HepG2 (cell line): ENCODE data around the gene AP4M1. TPM values are rescaled to one million over a fixed set of nuclear protein-coding genes. Genes with fewer than 3 reads are reported as not detected.
A peak's percentile ranks its signal among the peaks of the same experiment; 100 is the strongest.

ENCODE experiments used
- ATAC-seq: fragments of 200-7000 bp; cut with Tn5 transposase; 3 replicates; pipeline ENCODE4 v1.9.1; 2020; ENCODE audit warnings: mild to moderate bottlenecking, moderate library complexity
- BruUV-seq: library from RNA; stranded (reverse); fragments of 400-500 nt; replicated peaks from 2 replicates; lab custom pipeline; 2021; lab: Mats Ljungman, UMichigan
- CTCF ChIA-PET: fragments of 300-600 bp; formaldehyde crosslinking; extraction: SDS; loops from one replicate; lab custom pipeline; 2021; ENCODE audit warnings: low total read pairs, inconsistent platforms, low intra/inter-chr PET ratio; lab: Yijun Ruan, JAX
- POLR2A ChIA-PET: fragments of 350-600 bp; sonication (Branson Sonifier 250); formaldehyde crosslinking; loops from one replicate; lab custom pipeline; 2020; ENCODE audit warnings: antibody characterized with exemption, inconsistent platforms; lab: Yijun Ruan, JAX
- DNase-seq: peaks from one replicate; pipeline ENCODE4 v3.0.0-alpha.2; 2015; ENCODE audit warnings: low spot score
- FAIRE-seq: peaks from 3 replicates; lab custom pipeline; 2011; peaks lifted over from hg19 to GRCh38; lab: Jason Lieb, UNC
- H2AFZ ChIP-seq: one replicate; pipeline ENCODE4 v1.6.1; 2011; ENCODE audit warnings: low read length, inconsistent platforms
- H3K27ac ChIP-seq: fragments of 300-600 bp; 3 replicates; pipeline ENCODE4 v1.8.0; 2011; ENCODE audit warnings: mixed run types, mild to moderate bottlenecking, mixed read lengths, low read length, inconsistent platforms; ENCODE audit not compliant: insufficient read depth; ENCODE audit errors: extremely low read length
- H3K27me3 ChIP-seq, 2 experiments: fragments of 200-600 bp in 1 of 2; 2 replicates in 1 of 2; 3 replicates in 1 of 2; pipeline versions ENCODE4 v1.6.0 to v1.8.0; 2011; ENCODE audit warnings: low read length in 2 of 2, mild to moderate bottlenecking in 2 of 2, moderate library complexity in 2 of 2, inconsistent platforms in 1 of 2; ENCODE audit not compliant: insufficient read depth in 2 of 2, control insufficient read depth in 1 of 2
- H3K36me3 ChIP-seq, 2 experiments: fragments of 200-600 bp in 1 of 2; replicated peaks in 1 of 2; 2 replicates in 1 of 2; 3 replicates in 1 of 2; pipeline versions ENCODE4 v1.5.1 to v1.8.0; 2011; ENCODE audit warnings: low read length in 2 of 2, inconsistent platforms in 1 of 2; ENCODE audit not compliant: insufficient read depth in 2 of 2, control insufficient read depth in 1 of 2
- H3K4me1 ChIP-seq: 2 replicates; pipeline ENCODE4 v1.5.1; 2012; ENCODE audit warnings: low read length, inconsistent platforms; ENCODE audit not compliant: insufficient read depth
- H3K4me2 ChIP-seq: 2 replicates; pipeline ENCODE4 v1.6.0; 2011; ENCODE audit warnings: low read depth, low read length, inconsistent platforms
- H3K4me3 ChIP-seq, 3 experiments: fragments of 200-600 bp in 1 of 3; sonication (generic), shearing (Covaris generic) in 1 of 3; replicated peaks in 1 of 3; 2 replicates each; pipeline ENCODE4 v1.5.1; 2011 to 2016; ENCODE audit warnings: low read length in 3 of 3, inconsistent platforms in 2 of 3, low read depth in 2 of 3, mild to moderate bottlenecking in 2 of 3, control low read depth in 1 of 3, mixed read lengths in 1 of 3; ENCODE audit not compliant: insufficient read depth in 1 of 3
- H3K79me2 ChIP-seq: one replicate; pipeline ENCODE4 v1.6.1; 2011; ENCODE audit warnings: low read length, inconsistent platforms; ENCODE audit not compliant: insufficient read depth
- H3K9ac ChIP-seq: 2 replicates; pipeline ENCODE4 v1.6.0; 2011; ENCODE audit warnings: mild to moderate bottlenecking, low read depth, low read length, inconsistent platforms; ENCODE audit not compliant: insufficient read depth
- H3K9me3 ChIP-seq: 2 replicates; pipeline ENCODE4 v1.5.1; 2012; ENCODE audit warnings: mild to moderate bottlenecking, low read length
- H4K20me1 ChIP-seq: 2 replicates; pipeline ENCODE4 v1.6.0; 2011; ENCODE audit warnings: inconsistent platforms, mild to moderate bottlenecking, low read length, moderate library complexity; ENCODE audit not compliant: insufficient read depth
- MAFF ChIP-seq: IDR thresholded peaks from 2 replicates; pipeline ENCODE4 v1.6.1; 2011; ENCODE audit warnings: low read depth, low read length, improper control_type of control experiment
- MAFK ChIP-seq, 2 experiments: IDR thresholded peaks in 1 of 2; conservative IDR thresholded peaks in 1 of 2; 2 replicates each; pipeline ENCODE4 v1.6.1; 2011; ENCODE audit warnings: improper control_type of control experiment in 2 of 2, low read length in 2 of 2
- POLR2A ChIP-seq, 2 experiments: IDR thresholded peaks; 2 replicates each; pipeline ENCODE4 v1.6.1; 2011; ENCODE audit warnings: low read depth in 2 of 2, low read length in 2 of 2, mild to moderate bottlenecking in 1 of 2, moderate library complexity in 1 of 2; ENCODE audit not compliant: insufficient read depth in 1 of 2
- POLR2G ChIP-seq: fragments of 200-400 bp; formaldehyde crosslinking; IDR thresholded peaks from 2 replicates; pipeline ENCODE4 v1.6.1; 2018; ENCODE audit warnings: mild to moderate bottlenecking, low read depth, low read length, moderate library complexity
- RBFOX2 ChIP-seq: fragments of 200-400 bp; formaldehyde crosslinking; IDR thresholded peaks from 2 replicates; pipeline ENCODE4 v1.6.1; 2017; ENCODE audit warnings: low read depth, mild to moderate bottlenecking, low read length
- RBM22 ChIP-seq: fragments of 200-400 bp; formaldehyde crosslinking; optimal IDR thresholded peaks from 2 replicates; pipeline ENCODE3; 2017; ENCODE audit warnings: mild to moderate bottlenecking, low read length, moderate library complexity
- ZBTB38 ChIP-seq: sonication (generic); formaldehyde crosslinking; IDR thresholded peaks from 2 replicates; pipeline ENCODE4 v1.5.1; 2020; ENCODE audit warnings: mild to moderate bottlenecking, missing genetic modification reagents
- ZMYM4 ChIP-seq: sonication (generic); formaldehyde crosslinking; IDR thresholded peaks from 2 replicates; pipeline ENCODE4 v1.8.1; 2023; ENCODE audit warnings: mild to moderate bottlenecking, missing genetic modification reagents
- WGBS: methylation state at CpG from one replicate; pipeline ENCODE4 v1.1.6; 2017; ENCODE audit warnings: low lambda C conversion rate; 5-methylcytosine and 5-hydroxymethylcytosine counted together
- in situ Hi-C: cut with HindIII; loops from 2 replicates; pipeline ENCODE4 v1.10.0; 2017; ENCODE audit warnings: low pct_unique_long_range_greater_than_20kb; ENCODE audit not compliant: extremely low pct_ligation_motif_present
- intact Hi-C: fragments of 100-400 bp; cut with micrococcal nuclease; formaldehyde crosslinking; loops from one replicate; pipeline ENCODE4 v1.10.0; 2022; ENCODE audit not compliant: unreplicated experiment
- polyA plus RNA-seq, 8 experiments: library from polyadenylated mRNA; depleted of rRNA in 3 of 8; stranded (reverse) in 7 of 8; unstranded in 1 of 8; fragments of >200 nt; fragmentation: Illumina TruSeq in 4 of 8; extraction: Trizol in 4 of 8; gene quantifications; 2 replicates each; pipeline versions ENCODE4 v1.2.1 to v1.2.3, GENCODE V29; 2011 to 2016; ENCODE audit warnings: low read depth in 4 of 8, missing spikeins in 1 of 8, mixed read lengths in 1 of 8; ENCODE audit not compliant: insufficient read depth in 1 of 8
- total RNA-seq, 5 experiments: library from RNA; depleted of rRNA; stranded (reverse); fragments of >200 nt; fragmentation: Illumina TruSeq; extraction: Trizol; gene quantifications; 2 replicates each; pipeline ENCODE4 v1.2.3, GENCODE V29; 2016; ENCODE audit warnings: low read depth in 1 of 5
- TF ChIP-seq, protein P1 (sequence below): IDR thresholded peaks from 2 replicates; pipeline ENCODE4 v1.6.1; 2016; ENCODE audit warnings: low read depth, control low read depth

AP4M1 gene
- total and polyA plus RNA-seq, 2 of the 13 experiments (the other 11 are each of a cell fraction or from before 2014, with no cell fraction given) = 6.3 to 9.7 TPM

- H3K9ac ChIP-seq = no peak overlapping the region
- H3K79me2 ChIP-seq = peaks cover 46% of the 10 kb centered on the region
- H3K4me3 ChIP-seq = no peak overlapping the region
- CTCF ChIA-PET = no interaction called here
- H3K9me3 ChIP-seq = no peaks in the 10 kb centered on the region
- peaks cover 33% of the 10 kb centered on the region for H4K20me1 ChIP-seq
- FAIRE-seq (no peak), DNase-seq (no peak), ATAC-seq (no peak)
- TF ChIP-seq MAFF = peak; percentile 86
- TF ChIP-seq ZBTB38 = no peak
- TF ChIP-seq MAFK (conservative IDR thresholded peaks at IDR 0.05 in 1 of 2, IDR thresholded peaks at IDR 0.05 in 1 of 2; ENCODE audit: low read length in 2 of 2) = peak; percentile 83 to 91
- intact Hi-C loops = loop anchor here (1.0 kb wide), 1 partner anchor 10 kb away; no protein-coding TSS in a partner anchor
- BruUV-seq = no TSS peak
- no peak overlapping the region for H3K27ac ChIP-seq
- POLR2A ChIA-PET = no interaction called here
- peaks cover 34 to 79% of the 10 kb centered on the region in 2 experiments for H3K36me3 ChIP-seq
- no peaks in the 10 kb centered on the region for H3K27me3 ChIP-seq
- H3K4me2 ChIP-seq = no peak overlapping the region
- peaks cover 37% of the 10 kb centered on the region for H3K4me1 ChIP-seq
- in situ Hi-C loops = no loop called here
- 92% methylated on average over 7 of the region's 7 CpGs for WGBS
- H2AFZ ChIP-seq = no peak overlapping the region
Observed at GRCh38 chr7:100074841-100075240, 26.6 kb upstream of the AP4M1 start.

GRCh38 chr7:100075418-100075817 lies 26.0 kb upstream of the AP4M1 start:
- CTCF ChIA-PET = no interaction called here
- WGBS = 90% methylated on average over 6 of the region's 6 CpGs
- POLR2A ChIA-PET = no interaction called here

More at GRCh38 chr7:100075418-100075817, 26.0 kb upstream of the AP4M1 start:
- Histone ChIP-seq H3K79me2 (peaks cover 52% of the 10 kb centered on the region), H3K9me3 (no peaks in the 10 kb centered on the region), H2AFZ (no peak overlapping the region), H3K36me3 (peaks cover 33 to 73% of the 10 kb centered on the region in 2 experiments), H4K20me1 (peaks cover 36% of the 10 kb centered on the region), H3K4me3 (no peak overlapping the region), H3K27ac (no peak overlapping the region), H3K9ac (no peak overlapping the region), H3K4me2 (no peak overlapping the region), H3K27me3 (no peaks in the 10 kb centered on the region), H3K4me1 (peaks cover 39% of the 10 kb centered on the region)
- in situ Hi-C loops (no loop called here), intact Hi-C loops (no loop called here)
- DNase-seq = no peak
- peak in 1 of 2 experiments; percentile 21; a peak in 1 of 4 replicates for TF ChIP-seq POLR2A (IDR thresholded peaks at IDR 0.05; ENCODE audit: insufficient read depth in 1 of 2, low read depth in 2 of 2, low read length in 2 of 2)
- peak; percentile 55; the same call in 1 of the 2 replicates for TF ChIP-seq RBFOX2
- TF ChIP-seq, protein P1, sequence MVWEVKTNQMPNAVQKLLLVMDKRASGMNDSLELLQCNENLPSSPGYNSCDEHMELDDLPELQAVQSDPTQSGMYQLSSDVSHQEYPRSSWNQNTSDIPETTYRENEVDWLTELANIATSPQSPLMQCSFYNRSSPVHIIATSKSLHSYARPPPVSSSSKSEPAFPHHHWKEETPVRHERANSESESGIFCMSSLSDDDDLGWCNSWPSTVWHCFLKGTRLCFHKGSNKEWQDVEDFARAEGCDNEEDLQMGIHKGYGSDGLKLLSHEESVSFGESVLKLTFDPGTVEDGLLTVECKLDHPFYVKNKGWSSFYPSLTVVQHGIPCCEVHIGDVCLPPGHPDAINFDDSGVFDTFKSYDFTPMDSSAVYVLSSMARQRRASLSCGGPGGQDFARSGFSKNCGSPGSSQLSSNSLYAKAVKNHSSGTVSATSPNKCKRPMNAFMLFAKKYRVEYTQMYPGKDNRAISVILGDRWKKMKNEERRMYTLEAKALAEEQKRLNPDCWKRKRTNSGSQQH (CRISPR knock-in tag) = no peak
- 0 out of 2 replicates have a peak, but pooled peaks have one; percentile 3 for TF ChIP-seq POLR2G
- TF ChIP-seq ZMYM4 (CRISPR knock-in tag) = no peak
- peak; percentile 74 for TF ChIP-seq RBM22
- no TSS peak for BruUV-seq
- FAIRE-seq = no peak
- no peak for ATAC-seq
